Stimulated activated CD8-positive, alpha-beta memory T cell treated with anti-CD3 and anti-CD28 coated beads, Interleukin-15, amount 100 ng/mL, for 4 hours (primary cell): Measurements from ENCODE around the gene WBP1L.
A peak's percentile ranks its signal among the peaks of the same experiment; 100 is the strongest.
"Not testable (repeated sequence)": the region's sequence is repeated elsewhere in the genome, so short reads cannot be mapped to it uniquely, and the experiment has no call there.

ENCODE experiments used
- DNase-seq, 2 donors: peaks; one replicate each; pipeline ENCODE4 v3.0.0-alpha.2; 2020; ENCODE audit warnings: low read depth in 2 of 2

The WBP1L gene

DNA sequence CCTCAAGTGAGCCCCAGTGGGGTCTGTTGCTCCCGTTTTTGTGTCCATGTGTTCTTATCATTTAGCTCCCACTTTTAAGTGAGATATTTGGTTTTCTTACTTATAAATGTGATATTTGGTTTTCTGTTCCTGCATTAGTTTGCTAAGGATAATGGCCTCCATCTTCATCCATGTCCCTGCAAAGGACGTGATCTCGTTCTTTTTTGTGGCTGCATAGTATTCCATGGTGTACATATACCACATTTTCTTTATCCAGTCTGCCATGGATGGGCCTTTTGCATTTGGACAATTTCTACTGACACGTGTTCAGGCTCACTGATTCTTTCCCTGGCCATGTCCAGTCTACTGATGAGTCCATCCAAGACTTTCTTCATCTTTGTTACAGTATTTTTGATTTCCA, 19.8 kb upstream of the WBP1L start:
- no peak for DNase-seq

DNA sequence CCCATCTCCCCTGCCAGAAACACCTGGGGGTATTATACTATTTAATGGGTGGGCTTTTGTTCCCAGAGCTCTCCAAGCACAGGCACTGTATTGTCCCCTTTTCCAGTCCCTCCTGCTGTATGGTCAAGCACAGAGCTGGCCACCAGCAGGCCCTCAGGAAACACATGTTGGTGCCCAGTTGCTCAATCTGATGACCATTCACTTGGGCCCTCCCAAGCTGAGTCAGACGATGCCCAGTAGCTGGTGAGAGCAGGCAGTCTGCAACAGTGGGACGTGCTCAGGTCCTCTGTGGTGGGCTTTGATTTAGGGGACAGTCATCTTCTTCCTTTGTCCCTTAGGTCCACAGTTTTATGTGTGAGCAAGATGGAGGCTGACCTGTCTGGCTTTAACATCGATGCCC, 17.5 kb upstream of the WBP1L start:
- DNase-seq = no peak

- no peak for DNase-seq
These were observed 16.5 kb upstream of the WBP1L start for GRCh38 chr10:102727037-102727818.

GRCh38 chr10:102729029-102730026, 14.4 kb upstream of the WBP1L start:
- peak in 1 of 2 donors; percentile 11 for DNase-seq

DNA sequence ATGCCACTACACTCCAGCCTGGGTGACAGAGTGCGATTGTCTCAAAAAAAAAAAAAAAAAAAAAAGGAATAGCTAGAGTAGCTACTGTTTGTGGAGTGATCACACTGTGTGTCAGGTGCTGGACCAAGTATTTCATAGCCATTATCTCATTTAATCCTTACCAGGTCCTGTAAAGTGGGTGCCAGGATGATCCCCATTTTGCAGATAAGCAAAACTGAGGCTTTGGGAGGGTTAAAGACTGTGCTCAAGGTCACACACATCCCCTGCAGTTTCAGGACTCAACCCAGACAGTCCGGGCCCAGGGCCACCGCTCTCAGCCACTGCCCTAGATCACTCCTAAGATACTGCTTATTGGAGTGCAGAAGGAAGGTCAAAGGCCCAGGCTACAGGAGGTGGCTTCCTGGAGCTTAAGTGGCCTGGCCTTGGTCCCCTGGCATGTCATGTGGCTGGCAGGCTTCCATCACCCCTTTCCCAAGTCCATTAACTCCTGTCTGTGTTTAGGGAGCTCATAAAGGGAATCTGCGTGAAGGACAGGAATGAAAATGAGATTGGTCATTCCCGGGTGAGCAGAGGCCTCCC, 12.4 kb upstream of the WBP1L start:
- no peak for DNase-seq

- DNase-seq = no peak
These were observed 11.1 kb upstream of the WBP1L start for GRCh38 chr10:102732661-102733060.

GRCh38 chr10:102735065-102735562, 8.6 kb upstream of the WBP1L start:
- no peak for DNase-seq

GRCh38 chr10:102738692-102739121, 5.0 kb upstream of the WBP1L start:
- DNase-seq = no peak

DNA sequence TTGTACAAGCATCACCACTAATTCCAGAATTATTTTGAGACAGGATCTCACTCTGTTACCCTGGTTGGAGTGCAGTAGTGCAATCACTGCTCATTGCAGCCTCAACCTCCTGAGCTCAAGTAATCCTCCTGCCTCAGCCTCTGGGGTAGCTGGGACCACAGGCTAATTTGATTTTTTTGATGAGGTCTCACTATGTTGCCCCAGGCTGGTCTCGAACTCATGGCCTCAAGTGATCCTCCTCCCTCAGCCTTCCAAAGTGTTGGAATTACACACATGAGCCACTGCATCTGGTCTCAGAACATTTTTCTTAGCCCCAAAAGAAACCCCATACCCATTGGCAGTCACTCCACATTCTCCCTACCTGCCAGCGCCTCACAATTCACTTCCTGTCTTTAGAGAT, 3.5 kb upstream of the WBP1L start:
- DNase-seq = no peak

- DNase-seq = no peak
These were observed 2.0 kb upstream of the WBP1L start for GRCh38 chr10:102741726-102742237.

DNA sequence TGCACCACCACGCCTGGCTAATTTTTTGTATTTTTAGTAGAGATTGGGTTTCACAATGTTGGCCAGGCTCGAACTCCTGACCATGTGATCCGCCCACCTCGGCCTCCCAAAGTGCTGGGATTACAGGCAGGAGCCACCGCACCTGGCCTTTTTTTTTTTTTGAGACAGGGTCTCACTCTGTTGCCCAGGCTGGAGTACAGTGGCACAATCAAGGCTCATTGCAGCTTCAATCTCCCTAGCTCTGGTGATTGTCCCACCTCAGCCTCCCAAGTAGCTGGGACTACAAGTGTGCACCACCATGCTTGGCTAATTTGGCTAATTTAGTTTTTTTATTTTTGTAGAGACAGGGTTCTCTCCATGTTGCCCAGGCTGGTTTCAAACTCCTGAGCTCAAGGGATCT, 1.4 kb upstream of the WBP1L start:
- not testable (repeated sequence) for DNase-seq

DNA sequence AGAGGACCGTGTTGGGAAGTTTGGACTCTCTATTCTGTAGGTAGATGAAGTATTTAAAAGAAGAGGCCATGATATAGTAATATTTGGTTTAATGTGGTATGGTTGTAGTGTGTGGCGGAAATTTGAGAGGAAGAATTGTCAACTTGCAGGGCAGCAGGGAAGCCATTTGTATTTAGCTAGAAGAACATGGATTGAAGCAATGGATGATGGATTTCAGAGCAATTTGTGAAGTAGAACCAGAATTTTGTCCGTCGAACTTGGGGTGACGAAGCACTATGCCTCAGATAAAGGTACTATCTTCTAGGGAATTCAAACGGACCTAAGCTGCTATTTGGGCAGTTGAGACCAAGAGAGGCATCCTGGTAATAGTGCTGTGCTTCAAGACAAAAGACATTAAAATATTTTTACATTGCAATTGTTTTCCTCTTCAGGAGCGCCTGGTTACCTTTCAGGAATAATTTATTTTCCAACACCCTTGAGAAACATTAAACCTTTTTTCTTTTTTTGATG, 615 bp upstream of the WBP1L start:
- DNase-seq = no peak

- no peak for DNase-seq
These were observed 765 bp downstream of the WBP1L start for GRCh38 chr10:102744374-102745051.

- DNase-seq = no peak
These were observed 1.4 kb downstream of the WBP1L start for GRCh38 chr10:102745157-102745556.

DNA sequence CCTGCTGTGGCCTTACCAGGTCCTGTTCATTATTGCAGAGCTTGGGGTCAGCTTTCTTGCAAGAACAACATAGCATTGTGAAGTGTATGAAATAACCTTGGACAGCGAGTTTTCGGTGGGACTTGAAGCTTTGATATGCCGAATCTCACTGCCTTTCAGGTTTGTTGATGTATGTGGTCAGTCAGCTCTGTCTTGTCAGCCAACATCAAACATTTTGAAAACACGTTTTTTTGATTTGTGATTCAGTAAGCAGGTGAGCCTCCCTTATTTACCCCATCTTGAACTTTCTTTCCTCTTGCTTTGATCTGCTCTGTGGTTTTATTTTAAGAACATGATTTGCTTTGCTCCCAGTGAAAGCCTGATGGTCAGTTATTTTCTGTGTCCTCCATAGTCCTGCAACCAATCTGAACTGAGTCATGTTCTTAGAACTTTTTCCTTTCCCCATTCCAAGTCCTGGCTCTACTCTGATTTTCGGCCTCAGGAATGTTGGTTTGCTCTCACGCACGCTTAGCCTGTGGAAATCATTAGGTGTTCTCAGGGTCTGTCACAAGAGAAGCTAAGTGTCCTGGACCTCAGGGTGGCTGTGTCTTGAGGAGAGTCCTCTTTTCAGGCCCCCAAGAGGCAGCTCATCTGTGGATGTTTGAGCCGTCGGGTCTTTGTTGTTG, 8.7 kb downstream of the WBP1L start:
- DNase-seq = no peak

DNA sequence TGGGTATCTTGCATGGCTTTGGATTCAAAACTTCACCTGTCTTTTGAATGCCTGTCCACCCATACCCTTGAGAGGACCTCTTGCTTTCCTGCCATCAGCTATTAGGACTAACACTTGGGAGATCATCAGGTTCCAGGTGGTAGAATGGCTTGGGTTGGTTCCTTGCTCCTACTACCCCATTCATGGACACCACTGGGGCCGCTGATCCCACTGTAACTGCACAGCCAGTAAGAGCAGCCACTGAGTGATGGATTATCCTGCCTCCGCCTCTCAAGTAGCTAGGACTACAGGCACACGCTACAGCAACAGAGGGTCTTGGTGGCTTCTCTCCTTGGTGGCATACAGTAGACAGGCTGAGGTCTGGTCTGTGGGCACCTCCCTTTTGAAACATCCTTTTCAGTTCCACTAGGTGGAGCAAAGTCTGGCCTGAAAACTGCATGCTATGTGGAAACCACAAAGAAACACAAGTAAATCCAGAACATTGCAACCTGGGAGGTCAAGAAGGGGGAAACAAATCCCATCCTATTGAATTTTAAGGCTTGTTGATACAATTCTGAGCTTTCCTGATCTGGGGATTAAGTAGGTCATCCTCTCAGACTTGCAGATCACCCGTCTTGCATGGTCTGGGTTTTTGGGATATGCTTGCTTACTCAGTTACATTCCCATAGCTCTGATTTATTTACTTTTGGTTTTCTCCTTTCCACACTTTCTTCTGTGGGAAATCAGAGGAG, 9.4 kb downstream of the WBP1L start:
- no peak for DNase-seq

- no peak for DNase-seq
These were observed 10.0 kb downstream of the WBP1L start for GRCh38 chr10:102753718-102754117.

- no peak for DNase-seq
These were observed 13.6 kb downstream of the WBP1L start for GRCh38 chr10:102757323-102757722.

DNA sequence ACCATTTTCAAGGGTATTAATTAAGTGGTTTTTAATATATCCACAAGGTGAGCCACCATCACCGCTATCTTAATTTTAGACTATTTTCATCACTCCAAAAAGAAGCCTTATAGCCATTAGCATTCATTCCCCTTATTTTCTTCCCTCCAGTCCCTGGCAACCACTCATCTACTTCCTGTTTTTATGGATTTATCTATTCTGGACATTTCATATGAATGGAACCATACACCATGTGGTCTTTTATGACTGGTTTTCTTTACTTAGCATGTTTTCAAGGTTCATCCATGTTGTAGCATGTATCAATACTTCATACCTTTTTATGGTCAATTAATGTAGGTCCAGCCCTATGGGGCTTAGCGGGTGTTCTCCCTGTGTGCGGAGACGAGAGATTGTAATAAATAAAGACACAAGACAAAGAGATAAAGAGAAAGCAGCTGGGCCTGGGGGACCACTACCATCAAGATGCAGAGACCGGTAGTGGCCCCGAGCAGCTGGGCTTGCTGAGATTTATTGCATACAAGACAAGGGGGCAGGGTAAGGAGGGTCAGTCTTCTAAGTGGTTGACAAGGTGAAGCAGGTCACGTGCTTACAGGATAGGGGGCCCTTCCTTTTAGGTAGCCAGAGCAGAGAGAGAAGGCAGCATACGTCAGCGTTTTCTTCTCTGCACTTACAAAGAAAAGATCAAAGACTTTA, 14.6 kb downstream of the WBP1L start:
- DNase-seq = no peak
